BLaER1 (cell line): ENCODE results near the gene TSC22D4.
A peak's percentile ranks its signal among the peaks of the same experiment; 100 is the strongest.

Experiments
- H3K27ac ChIP-seq: shearing (Covaris generic); formaldehyde crosslinking; 2 replicates; pipeline ENCODE4 v1.8.1; 2022
- H3K27me3 ChIP-seq: shearing (Covaris generic); formaldehyde crosslinking; 2 replicates; pipeline ENCODE4 v1.8.1; 2022
- H3K36me3 ChIP-seq: shearing (Covaris generic); formaldehyde crosslinking; 2 replicates; pipeline ENCODE4 v1.8.1; 2022
- H3K4me1 ChIP-seq: shearing (Covaris generic); formaldehyde crosslinking; 2 replicates; pipeline ENCODE4 v1.8.1; 2022
- H3K4me2 ChIP-seq: shearing (Covaris generic); formaldehyde crosslinking; 2 replicates; pipeline ENCODE4 v1.8.1; 2022
- H3K4me3 ChIP-seq: shearing (Covaris generic); formaldehyde crosslinking; 2 replicates; pipeline ENCODE4 v1.8.1; 2022
- H3K9ac ChIP-seq: shearing (Covaris generic); formaldehyde crosslinking; 2 replicates; pipeline ENCODE4 v1.8.1; 2022
- H3K9me3 ChIP-seq: shearing (Covaris generic); formaldehyde crosslinking; 2 replicates; pipeline ENCODE4 v1.8.1; 2022
- H4K20me1 ChIP-seq: shearing (Covaris generic); formaldehyde crosslinking; 2 replicates; pipeline ENCODE4 v1.8.1; 2022
- Cebpa-rat ChIP-seq: shearing (Covaris generic); IDR thresholded peaks from 2 replicates; pipeline ENCODE4 v1.8.1; 2022

TSC22D4 gene

DNA sequence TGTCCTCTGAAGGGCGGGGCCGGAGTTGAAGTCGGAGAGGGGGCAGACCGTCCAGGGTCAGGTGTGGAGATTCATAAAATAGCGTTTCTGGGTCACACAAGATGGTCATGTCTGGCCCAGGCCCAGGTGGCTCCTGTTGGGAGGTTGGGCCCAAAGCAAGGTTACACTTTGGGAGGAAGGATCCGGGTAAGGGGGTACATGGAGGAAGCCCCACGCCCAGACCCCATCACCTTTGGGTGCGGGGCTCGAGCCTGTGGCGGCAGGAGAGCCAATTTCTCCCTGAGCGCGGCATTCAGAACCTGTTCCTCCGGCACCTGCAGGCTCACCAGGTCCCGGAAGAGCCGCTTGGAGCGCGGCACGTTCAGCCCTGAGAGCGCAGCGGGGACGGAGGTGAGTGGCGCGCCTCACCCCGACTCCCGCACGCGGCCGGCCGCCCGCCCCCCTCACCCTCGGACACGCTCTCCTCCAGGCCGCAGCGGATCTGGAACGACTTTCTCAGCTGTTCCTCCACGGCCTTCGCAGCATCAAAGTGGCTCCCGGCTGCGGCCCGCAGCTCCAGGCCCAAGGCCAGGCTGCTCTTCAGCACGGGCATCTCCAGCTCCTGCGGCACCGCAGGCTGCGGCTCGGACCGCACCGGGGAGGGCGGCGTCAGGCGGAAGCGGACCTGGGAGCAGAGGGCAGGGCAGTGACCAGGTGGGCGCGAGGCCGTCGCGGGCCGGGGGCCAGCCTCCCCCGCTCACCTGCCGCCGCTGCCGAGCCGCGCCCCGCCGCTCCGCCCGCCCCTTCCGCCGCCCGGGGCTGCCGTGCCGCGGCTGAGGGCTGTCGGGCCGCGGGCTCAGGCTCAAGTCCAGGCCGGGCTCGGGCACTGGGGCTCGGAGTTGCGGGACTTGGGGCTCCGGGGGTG lies 43.4 kb downstream of the TSC22D4 start:
- Histone ChIP-seq H4K20me1 (peaks cover 50% of the 10 kb centered on the region), H3K27ac (peak overlapping the region; percentile 98), H3K9me3 (no peaks in the 10 kb centered on the region), H3K27me3 (no peaks in the 10 kb centered on the region), H3K4me1 (peaks cover 59% of the 10 kb centered on the region), H3K4me3 (peak overlapping the region; percentile 98), H3K9ac (peak overlapping the region; percentile 100), H3K36me3 (peaks cover 45% of the 10 kb centered on the region), H3K4me2 (peak overlapping the region; percentile 95)
- TF ChIP-seq Cebpa-rat: no peak

DNA sequence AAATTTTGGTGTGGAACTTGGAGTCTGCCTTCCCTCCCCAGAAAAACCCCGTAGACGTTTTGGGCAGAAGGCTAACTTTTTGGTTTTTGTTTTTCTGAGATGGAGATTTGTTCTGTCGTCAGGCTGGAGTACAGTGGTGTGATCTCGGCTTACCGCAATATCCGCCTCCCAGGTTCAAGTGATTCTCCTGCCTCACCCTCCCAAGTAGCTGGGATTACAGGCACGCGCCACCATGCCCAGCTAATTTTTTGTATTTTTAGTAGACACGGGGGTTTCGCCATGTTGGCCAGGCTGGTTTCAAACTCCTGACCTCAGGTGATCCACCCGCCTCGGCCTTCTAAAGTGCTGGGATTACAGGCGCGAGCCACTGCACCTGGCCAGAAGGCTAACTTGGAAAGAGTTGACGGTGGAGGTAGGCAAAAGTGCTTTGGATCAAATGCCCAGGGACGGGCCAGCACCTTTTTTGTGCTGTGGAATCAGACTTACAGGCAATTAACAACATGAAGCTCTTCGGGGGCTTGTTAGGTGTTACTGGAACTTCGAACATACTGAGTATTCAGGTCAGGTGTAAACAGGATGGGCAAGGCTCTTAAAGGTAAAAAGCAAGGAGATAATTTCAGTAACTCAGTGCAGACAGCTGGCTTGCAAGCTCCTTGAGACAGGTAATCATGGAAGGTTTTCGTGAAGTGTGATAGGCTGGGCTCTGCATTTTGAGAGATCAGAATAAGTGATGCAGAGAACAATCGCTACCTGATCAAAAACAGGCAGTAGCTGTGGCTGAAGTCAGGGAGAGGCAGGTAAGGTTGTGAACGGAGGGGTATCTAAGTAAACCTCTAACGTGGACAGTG lies 44.5 kb downstream of the TSC22D4 start:
- Histone ChIP-seq H3K4me3 (peak overlapping the region; percentile 98), H3K9me3 (no peaks in the 10 kb centered on the region), H3K27ac (peak overlapping the region; percentile 98), H3K9ac (peak overlapping the region; percentile 100), H3K4me2 (peak overlapping the region; percentile 95), H4K20me1 (peaks cover 52% of the 10 kb centered on the region), H3K36me3 (peaks cover 45% of the 10 kb centered on the region), H3K4me1 (peaks cover 62% of the 10 kb centered on the region), H3K27me3 (no peaks in the 10 kb centered on the region)
- no peak for TF ChIP-seq Cebpa-rat

GRCh38 chr7:100433592-100434296 lies 45.3 kb downstream of the TSC22D4 start:
- H4K20me1 ChIP-seq: peaks cover 52% of the 10 kb centered on the region
- peaks cover 45% of the 10 kb centered on the region for H3K36me3 ChIP-seq
- peak overlapping the region; percentile 98; the same call in 1 of the 2 replicates for H3K4me3 ChIP-seq

DNA sequence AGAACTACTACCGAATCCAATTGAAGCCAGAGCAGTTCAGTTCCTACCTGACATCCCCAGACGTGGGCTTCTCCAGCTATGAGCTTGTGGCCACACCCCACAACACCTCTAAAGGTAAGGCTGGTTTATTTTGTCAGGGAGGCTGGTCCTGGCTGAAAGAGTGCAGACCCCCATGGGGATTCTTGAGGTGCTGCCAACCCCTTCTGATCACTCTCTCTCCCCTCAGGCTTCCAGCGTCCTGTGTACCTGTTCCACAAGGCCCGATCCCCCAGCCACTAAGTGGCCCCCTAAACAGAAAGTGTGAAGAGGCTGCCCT lies 45.8 kb downstream of the TSC22D4 start:
- TF ChIP-seq Cebpa-rat: no peak
- peaks cover 62% of the 10 kb centered on the region for H3K4me1 ChIP-seq
- peak overlapping the region; percentile 100; the same call in 1 of the 2 replicates for H3K9ac ChIP-seq
- H3K36me3 ChIP-seq: peaks cover 45% of the 10 kb centered on the region
- H3K4me2 ChIP-seq: peak overlapping the region; percentile 95
- no peaks in the 10 kb centered on the region for H3K27me3 ChIP-seq
- H3K4me3 ChIP-seq: peak overlapping the region; percentile 4; the same call in 1 of the 2 replicates
- peaks cover 52% of the 10 kb centered on the region for H4K20me1 ChIP-seq
- no peaks in the 10 kb centered on the region for H3K9me3 ChIP-seq
- H3K27ac ChIP-seq: peak overlapping the region; percentile 41; the same call in 1 of the 2 replicates

More at GRCh38 chr7:100433592-100434296, 45.3 kb downstream of the TSC22D4 start:
- peak overlapping the region; percentile 100; the same call in 1 of the 2 replicates for H3K9ac ChIP-seq
- H3K4me1 ChIP-seq: peaks cover 62% of the 10 kb centered on the region
- H3K4me2 ChIP-seq: peak overlapping the region; percentile 95
- H3K27me3 ChIP-seq: no peaks in the 10 kb centered on the region
- no peaks in the 10 kb centered on the region for H3K9me3 ChIP-seq
- H3K27ac ChIP-seq: peak overlapping the region; percentile 41; the same call in 1 of the 2 replicates
- TF ChIP-seq Cebpa-rat: no peak

- H3K4me1 ChIP-seq: peaks cover 66% of the 10 kb centered on the region
- peak overlapping the region; percentile 100 for H3K9ac ChIP-seq
- H3K9me3 ChIP-seq: no peaks in the 10 kb centered on the region
- peak overlapping the region; percentile 95 for H3K4me2 ChIP-seq
- 0 out of 2 replicates have a peak overlapping the region, but pooled peaks have one; percentile 100 for H3K27ac ChIP-seq
- H4K20me1 ChIP-seq: peaks cover 52% of the 10 kb centered on the region
- TF ChIP-seq Cebpa-rat: no peak
- H3K27me3 ChIP-seq: no peaks in the 10 kb centered on the region
- peaks cover 45% of the 10 kb centered on the region for H3K36me3 ChIP-seq
- H3K4me3 ChIP-seq: 0 out of 2 replicates have a peak overlapping the region, but pooled peaks have one; percentile 4
These were observed 46.3 kb downstream of the TSC22D4 start for GRCh38 chr7:100432621-100433275.

GRCh38 chr7:100432053-100432452 lies 47.0 kb downstream of the TSC22D4 start:
- no peak for TF ChIP-seq Cebpa-rat
- H3K4me2 ChIP-seq: peak overlapping the region; percentile 95

GRCh38 chr7:100431286-100431735 lies 47.7 kb downstream of the TSC22D4 start:
- H4K20me1 ChIP-seq: peaks cover 52% of the 10 kb centered on the region
- peak overlapping the region; percentile 100 for H3K9ac ChIP-seq
- no peaks in the 10 kb centered on the region for H3K27me3 ChIP-seq
- peak overlapping the region; percentile 95 for H3K4me2 ChIP-seq
- peak overlapping the region; percentile 100 for H3K27ac ChIP-seq
- peaks cover 58% of the 10 kb centered on the region for H3K4me1 ChIP-seq
- peaks cover 45% of the 10 kb centered on the region for H3K36me3 ChIP-seq
- no peak for TF ChIP-seq Cebpa-rat
- peak overlapping the region; percentile 94 for H3K4me3 ChIP-seq
- H3K9me3 ChIP-seq: no peaks in the 10 kb centered on the region; the same call in 1 of the 2 replicates

More at GRCh38 chr7:100432053-100432452, 47.0 kb downstream of the TSC22D4 start:
- Histone ChIP-seq H3K27me3 (no peaks in the 10 kb centered on the region), H3K9me3 (no peaks in the 10 kb centered on the region; the same call in 1 of the 2 replicates), H3K9ac (peak overlapping the region; percentile 100), H4K20me1 (peaks cover 52% of the 10 kb centered on the region), H3K4me3 (peak overlapping the region; percentile 94), H3K27ac (peak overlapping the region; percentile 100), H3K36me3 (peaks cover 45% of the 10 kb centered on the region), H3K4me1 (peaks cover 63% of the 10 kb centered on the region)

DNA sequence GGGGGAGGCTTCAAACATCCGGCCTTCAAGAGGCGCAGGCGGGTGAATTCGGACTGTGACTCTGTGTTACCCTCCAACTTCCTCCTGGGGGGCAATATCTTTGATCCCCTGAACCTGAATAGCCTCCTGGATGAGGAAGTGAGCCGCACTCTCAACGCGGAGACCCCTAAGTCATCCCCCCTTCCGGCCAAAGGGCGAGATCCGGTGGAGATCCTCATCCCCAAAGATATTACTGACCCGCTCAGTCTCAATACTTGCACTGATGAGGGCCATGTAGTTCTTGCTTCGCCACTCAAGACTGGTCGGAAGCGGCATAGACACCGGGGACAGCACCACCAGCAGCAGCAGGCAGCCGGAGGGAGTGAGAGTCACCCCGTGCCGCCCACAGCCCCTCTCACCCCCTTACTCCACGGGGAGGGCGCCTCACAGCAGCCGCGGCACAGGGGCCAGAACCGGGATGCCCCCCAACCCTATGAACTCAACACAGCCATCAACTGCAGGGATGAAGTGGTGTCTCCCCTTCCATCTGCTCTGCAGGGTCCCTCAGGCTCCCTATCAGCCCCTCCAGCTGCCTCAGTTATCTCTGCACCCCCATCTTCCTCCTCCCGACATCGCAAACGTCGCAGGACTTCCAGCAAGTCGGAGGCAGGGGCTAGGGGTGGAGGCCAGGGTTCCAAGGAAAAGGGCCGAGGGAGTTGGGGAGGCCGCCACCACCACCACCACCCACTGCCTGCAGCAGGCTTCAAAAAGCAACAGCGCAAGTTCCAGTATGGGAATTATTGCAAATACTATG lies 48.3 kb downstream of the TSC22D4 start:
- peak overlapping the region; percentile 94 for H3K4me3 ChIP-seq
- peaks cover 45% of the 10 kb centered on the region for H3K36me3 ChIP-seq
- TF ChIP-seq Cebpa-rat: no peak
- H3K4me1 ChIP-seq: peaks cover 58% of the 10 kb centered on the region
- H3K4me2 ChIP-seq: peak overlapping the region; percentile 95
- no peaks in the 10 kb centered on the region; the same call in 1 of the 2 replicates for H3K9me3 ChIP-seq
- peaks cover 52% of the 10 kb centered on the region for H4K20me1 ChIP-seq
- H3K27me3 ChIP-seq: no peaks in the 10 kb centered on the region
- H3K9ac ChIP-seq: peak overlapping the region; percentile 100
- peak overlapping the region; percentile 100 for H3K27ac ChIP-seq
